Stimulated activated CD4-positive, alpha-beta T cell treated with anti-CD3 and anti-CD28 coated beads, Interleukin-15, amount 100 ng/mL, for 24 hours (primary cell): ENCODE data around the gene TAP1.

ENCODE experiments used
- DNase-seq: peaks from one replicate; pipeline ENCODE4 v3.0.0-alpha.2; 2020

TAP1 gene

GRCh38 chr6:32796848-32797776 is 56.4 kb downstream of the TAP1 start:
- peak; percentile 83 for DNase-seq
